Cardiac fibroblast (primary cell): ENCODE data around the gene ZYG11A.
A peak's percentile ranks its signal among the peaks of the same experiment; 100 is the strongest.

Experiments
- DNase-seq, 2 donors: peaks; one replicate each; pipeline versions ENCODE4 v3.0.0 to v3.0.0-alpha.2; 2010; ENCODE audit warnings: low read depth in 2 of 2
- H3K4me3 ChIP-seq, 2 donors: replicated peaks in 1 of 2; 1 replicate in 1 of 2; 2 replicates in 1 of 2; pipeline ENCODE4 v1.5.1; 2011; ENCODE audit warnings: low read depth in 2 of 2, low read length in 2 of 2, mild to moderate bottlenecking in 2 of 2, moderate library complexity in 1 of 2
- TF ChIP-seq, protein P1 (sequence below): IDR thresholded peaks from one replicate; pipeline ENCODE4 v1.5.1; 2011; ENCODE audit warnings: low read depth, mild to moderate bottlenecking, low read length, inconsistent platforms

The ZYG11A gene

GRCh38 chr1:52901384-52901783 lies 58.8 kb downstream of the ZYG11A start:
- DNase-seq: peak in 1 of 2 donors; percentile 6
- TF ChIP-seq, protein P1, sequence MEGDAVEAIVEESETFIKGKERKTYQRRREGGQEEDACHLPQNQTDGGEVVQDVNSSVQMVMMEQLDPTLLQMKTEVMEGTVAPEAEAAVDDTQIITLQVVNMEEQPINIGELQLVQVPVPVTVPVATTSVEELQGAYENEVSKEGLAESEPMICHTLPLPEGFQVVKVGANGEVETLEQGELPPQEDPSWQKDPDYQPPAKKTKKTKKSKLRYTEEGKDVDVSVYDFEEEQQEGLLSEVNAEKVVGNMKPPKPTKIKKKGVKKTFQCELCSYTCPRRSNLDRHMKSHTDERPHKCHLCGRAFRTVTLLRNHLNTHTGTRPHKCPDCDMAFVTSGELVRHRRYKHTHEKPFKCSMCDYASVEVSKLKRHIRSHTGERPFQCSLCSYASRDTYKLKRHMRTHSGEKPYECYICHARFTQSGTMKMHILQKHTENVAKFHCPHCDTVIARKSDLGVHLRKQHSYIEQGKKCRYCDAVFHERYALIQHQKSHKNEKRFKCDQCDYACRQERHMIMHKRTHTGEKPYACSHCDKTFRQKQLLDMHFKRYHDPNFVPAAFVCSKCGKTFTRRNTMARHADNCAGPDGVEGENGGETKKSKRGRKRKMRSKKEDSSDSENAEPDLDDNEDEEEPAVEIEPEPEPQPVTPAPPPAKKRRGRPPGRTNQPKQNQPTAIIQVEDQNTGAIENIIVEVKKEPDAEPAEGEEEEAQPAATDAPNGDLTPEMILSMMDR: no peak
- H3K4me3 ChIP-seq: no peak overlapping the region

DNA sequence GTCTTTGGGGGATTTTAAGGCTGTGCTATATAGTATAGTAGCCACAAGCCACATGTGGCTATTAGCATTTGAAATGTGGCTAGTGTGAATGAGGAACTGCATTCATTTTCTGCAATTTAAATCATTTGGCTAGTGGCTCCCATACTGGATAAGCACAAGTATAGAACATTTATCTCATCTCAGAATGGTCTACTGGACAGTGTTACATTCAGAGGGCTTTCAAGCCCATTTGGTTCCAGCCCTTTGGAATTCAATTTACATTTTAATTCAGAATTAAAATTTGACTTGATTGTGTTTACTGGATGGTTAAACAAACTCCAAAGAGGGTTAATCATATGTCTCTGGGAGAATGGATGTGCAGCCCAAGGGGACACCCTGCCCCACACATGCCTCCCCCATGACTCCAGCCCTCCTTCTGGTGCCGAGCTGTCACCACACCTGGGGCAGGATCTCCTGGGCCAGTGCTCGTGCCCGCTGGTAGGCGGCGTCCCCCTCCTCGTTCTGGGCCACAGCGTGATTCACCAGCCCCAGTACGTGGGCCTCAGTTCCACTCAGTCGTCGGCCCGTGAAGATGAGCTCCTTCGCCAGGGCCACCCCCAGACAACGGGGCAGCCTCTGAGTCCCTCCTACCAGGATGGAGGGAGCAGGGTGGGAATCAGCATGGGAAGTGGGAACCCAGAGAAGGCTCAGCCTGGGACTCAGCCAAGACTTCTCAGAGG lies 61.8 kb downstream of the ZYG11A start:
- TF ChIP-seq, protein P1: no peak
- DNase-seq: no peak
- no peak overlapping the region for H3K4me3 ChIP-seq

- H3K4me3 ChIP-seq: no peak overlapping the region
- peak; percentile 11 to 20 for DNase-seq
- TF ChIP-seq, protein P1: peak; percentile 25
Observed at GRCh38 chr1:52904927-52905698, 62.6 kb downstream of the ZYG11A start.

GRCh38 chr1:52906135-52906603 lies 63.6 kb downstream of the ZYG11A start:
- DNase-seq: no peak
- TF ChIP-seq, protein P1: no peak
- H3K4me3 ChIP-seq: no peak overlapping the region

DNA sequence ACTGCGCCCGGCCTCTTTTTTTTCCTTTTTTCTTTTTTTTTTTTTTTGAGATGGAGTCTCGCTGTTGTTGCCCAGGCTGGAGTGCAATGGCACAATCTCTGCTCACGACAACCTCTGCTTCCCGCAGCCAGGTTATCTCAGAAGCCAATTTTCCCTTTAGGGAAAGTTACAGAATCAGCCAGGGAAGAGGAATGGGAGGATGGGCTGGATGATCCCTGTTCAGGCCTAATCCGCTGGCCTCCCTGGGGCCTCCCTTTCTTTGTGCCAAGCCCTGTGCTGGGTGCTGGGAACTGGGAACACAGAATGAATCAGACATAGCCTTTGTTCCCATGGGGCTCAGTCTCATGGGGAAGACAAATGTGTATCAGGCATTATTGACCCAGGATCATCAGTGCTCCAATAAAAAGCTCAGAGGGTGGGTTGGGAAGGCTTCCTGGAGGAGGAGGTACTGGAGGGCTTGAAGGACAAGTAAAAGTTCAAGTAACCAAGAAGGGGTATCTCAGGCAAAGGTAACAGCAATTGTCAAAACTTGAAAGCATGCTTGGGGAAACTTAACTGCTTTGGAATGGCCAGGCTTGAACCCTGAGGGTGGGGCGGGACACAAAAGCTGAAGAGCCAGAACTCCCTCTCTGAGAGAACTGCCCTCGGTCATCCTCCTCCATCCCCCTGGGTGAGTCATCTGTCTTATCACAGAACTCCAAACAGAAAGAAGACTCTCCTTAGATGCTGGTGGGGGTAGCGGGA lies 64.7 kb downstream of the ZYG11A start:
- H3K4me3 ChIP-seq: no peak overlapping the region
- TF ChIP-seq, protein P1: no peak
- no peak for DNase-seq

DNA sequence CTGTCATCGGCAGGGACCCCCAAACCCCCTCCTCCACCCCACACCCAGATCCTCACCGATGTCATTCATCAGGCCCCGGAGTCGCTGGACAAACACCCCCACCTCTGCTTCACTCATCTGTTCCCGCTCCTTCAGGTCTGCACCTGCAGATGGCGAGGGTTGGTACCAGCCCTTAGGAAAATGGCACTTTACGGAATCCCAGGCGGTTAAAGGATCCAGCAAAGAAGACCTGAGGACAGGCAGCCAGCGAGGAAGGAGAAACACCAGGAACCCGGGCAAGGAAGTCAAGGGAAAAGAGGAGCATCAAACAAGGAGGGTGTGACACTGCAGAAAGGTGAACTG lies 65.2 kb downstream of the ZYG11A start:
- no peak for DNase-seq
- TF ChIP-seq, protein P1: no peak
- no peak overlapping the region for H3K4me3 ChIP-seq
